Measurements from ENCODE around the gene RAB3C. TPM values are rescaled to one million over a fixed set of nuclear protein-coding genes. Genes with fewer than 3 reads are reported as not detected.

The RAB3C gene
- total RNA-seq, 1 experiment from 2014 or later: not detected

- DNase-seq (ENCODE audit: low read depth, low spot score) (no peak), ATAC-seq (no peak)
- Histone ChIP-seq H3K27ac (ENCODE audit: low read length) (no peak overlapping the region), H3K36me3 (ENCODE audit: control insufficient read depth, insufficient read depth, low read length) (no peaks in the 10 kb centered on the region), H3K9me3 (ENCODE audit: control insufficient read depth, insufficient read depth, low read depth, low read length) (no peaks in the 10 kb centered on the region), H3K4me3 (ENCODE audit: low read depth in 2 of 2, low read length in 2 of 2) (no peak overlapping the region), H3K4me1 (ENCODE audit: control insufficient read depth, insufficient read depth, low read length) (no peaks in the 10 kb centered on the region), H3K27me3 (ENCODE audit: control insufficient read depth, insufficient read depth, low read length) (no peaks in the 10 kb centered on the region)
- POLR2A ChIA-PET: no interaction called here
- CTCF ChIA-PET: no interaction called here
- TF ChIP-seq POLR2AphosphoS5 (IDR thresholded peaks at IDR 0.05; ENCODE audit: low read depth, low read length) (no peak), TCF7L2 (IDR thresholded peaks at IDR 0.05; ENCODE audit: low read depth, low read length) (no peak), SIN3A (IDR thresholded peaks at IDR 0.05; ENCODE audit: borderline replicate concordance, insufficient read depth, low read depth, low read length) (no peak), CTCF (IDR thresholded peaks at IDR 0.05) (no peak)
- TF ChIP-seq, protein P1, sequence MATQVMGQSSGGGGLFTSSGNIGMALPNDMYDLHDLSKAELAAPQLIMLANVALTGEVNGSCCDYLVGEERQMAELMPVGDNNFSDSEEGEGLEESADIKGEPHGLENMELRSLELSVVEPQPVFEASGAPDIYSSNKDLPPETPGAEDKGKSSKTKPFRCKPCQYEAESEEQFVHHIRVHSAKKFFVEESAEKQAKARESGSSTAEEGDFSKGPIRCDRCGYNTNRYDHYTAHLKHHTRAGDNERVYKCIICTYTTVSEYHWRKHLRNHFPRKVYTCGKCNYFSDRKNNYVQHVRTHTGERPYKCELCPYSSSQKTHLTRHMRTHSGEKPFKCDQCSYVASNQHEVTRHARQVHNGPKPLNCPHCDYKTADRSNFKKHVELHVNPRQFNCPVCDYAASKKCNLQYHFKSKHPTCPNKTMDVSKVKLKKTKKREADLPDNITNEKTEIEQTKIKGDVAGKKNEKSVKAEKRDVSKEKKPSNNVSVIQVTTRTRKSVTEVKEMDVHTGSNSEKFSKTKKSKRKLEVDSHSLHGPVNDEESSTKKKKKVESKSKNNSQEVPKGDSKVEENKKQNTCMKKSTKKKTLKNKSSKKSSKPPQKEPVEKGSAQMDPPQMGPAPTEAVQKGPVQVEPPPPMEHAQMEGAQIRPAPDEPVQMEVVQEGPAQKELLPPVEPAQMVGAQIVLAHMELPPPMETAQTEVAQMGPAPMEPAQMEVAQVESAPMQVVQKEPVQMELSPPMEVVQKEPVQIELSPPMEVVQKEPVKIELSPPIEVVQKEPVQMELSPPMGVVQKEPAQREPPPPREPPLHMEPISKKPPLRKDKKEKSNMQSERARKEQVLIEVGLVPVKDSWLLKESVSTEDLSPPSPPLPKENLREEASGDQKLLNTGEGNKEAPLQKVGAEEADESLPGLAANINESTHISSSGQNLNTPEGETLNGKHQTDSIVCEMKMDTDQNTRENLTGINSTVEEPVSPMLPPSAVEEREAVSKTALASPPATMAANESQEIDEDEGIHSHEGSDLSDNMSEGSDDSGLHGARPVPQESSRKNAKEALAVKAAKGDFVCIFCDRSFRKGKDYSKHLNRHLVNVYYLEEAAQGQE (IDR thresholded peaks at IDR 0.05; ENCODE audit: insufficient read depth in 1 of 2, low read depth in 2 of 2, low read length in 1 of 2): no peak
- in situ Hi-C loops (cut with HindIII; ENCODE audit: low pct_unique_long_range_greater_than_20kb, low sequenced_read_pairs): no loop called here
- intact Hi-C loops (cut with micrococcal nuclease; ENCODE audit: unreplicated experiment): no loop called here
- BruUV-seq (replicated peaks): no TSS peak
Measured at GRCh38 chr5:58838729-58839128, 255.9 kb downstream of the RAB3C start.

- intact Hi-C loops (cut with micrococcal nuclease; ENCODE audit: unreplicated experiment): no loop called here
- Histone ChIP-seq H3K4me1 (ENCODE audit: control insufficient read depth, insufficient read depth, low read length) (no peaks in the 10 kb centered on the region), H3K27ac (ENCODE audit: low read length) (no peak overlapping the region), H3K4me3 (ENCODE audit: low read depth in 2 of 2, low read length in 2 of 2) (no peak overlapping the region), H3K9me3 (ENCODE audit: control insufficient read depth, insufficient read depth, low read depth, low read length) (no peaks in the 10 kb centered on the region), H3K36me3 (ENCODE audit: control insufficient read depth, insufficient read depth, low read length) (no peaks in the 10 kb centered on the region), H3K27me3 (ENCODE audit: control insufficient read depth, insufficient read depth, low read length) (no peaks in the 10 kb centered on the region)
- TF ChIP-seq SIN3A (IDR thresholded peaks at IDR 0.05; ENCODE audit: borderline replicate concordance, insufficient read depth, low read depth, low read length) (no peak), POLR2AphosphoS5 (IDR thresholded peaks at IDR 0.05; ENCODE audit: low read depth, low read length) (no peak), TCF7L2 (IDR thresholded peaks at IDR 0.05; ENCODE audit: low read depth, low read length) (no peak), CTCF (IDR thresholded peaks at IDR 0.05) (no peak)
- TF ChIP-seq, protein P1 (IDR thresholded peaks at IDR 0.05; ENCODE audit: insufficient read depth in 1 of 2, low read depth in 2 of 2, low read length in 1 of 2): no peak
- CTCF ChIA-PET: no interaction called here
- in situ Hi-C loops (cut with HindIII; ENCODE audit: low pct_unique_long_range_greater_than_20kb, low sequenced_read_pairs): no loop called here
- ATAC-seq (no peak), DNase-seq (ENCODE audit: low read depth, low spot score) (no peak)
- POLR2A ChIA-PET: no interaction called here
- no TSS peak for BruUV-seq (replicated peaks)
Measured at GRCh38 chr5:58842852-58843251, 260.0 kb downstream of the RAB3C start.

Measured in Panc1 (cell line).